ENCODE data around the gene CSNK2A1. TPM values are rescaled to one million over a fixed set of nuclear protein-coding genes. Genes with fewer than 3 reads are reported as not detected.
A peak's percentile ranks its signal among the peaks of the same experiment; 100 is the strongest.

CSNK2A1 gene
- total RNA-seq, 1 experiment from 2014 or later = 108 TPM

- DNase-seq (ENCODE audit: extremely low read depth, low read depth) = no peak
Observed at GRCh38 chr20:568097-568652, 24.6 kb upstream of the CSNK2A1 start.

- no peak for DNase-seq (ENCODE audit: extremely low read depth, low read depth)
Observed at GRCh38 chr20:564192-564591, 20.6 kb upstream of the CSNK2A1 start.

GRCh38 chr20:563187-563586 lies 19.6 kb upstream of the CSNK2A1 start:
- no peak for DNase-seq (ENCODE audit: extremely low read depth, low read depth)

GRCh38 chr20:562232-562897 lies 18.8 kb upstream of the CSNK2A1 start:
- DNase-seq (ENCODE audit: extremely low read depth, low read depth) = no peak

GRCh38 chr20:561437-562231 lies 18.0 kb upstream of the CSNK2A1 start:
- DNase-seq (ENCODE audit: extremely low read depth, low read depth) = peak; percentile 76

- no peak for DNase-seq (ENCODE audit: extremely low read depth, low read depth)
Observed at GRCh38 chr20:560680-561079, 17.1 kb upstream of the CSNK2A1 start.

- DNase-seq (ENCODE audit: extremely low read depth, low read depth) = no peak
Observed at GRCh38 chr20:558117-558516, 14.5 kb upstream of the CSNK2A1 start.

GRCh38 chr20:556984-557383 lies 13.4 kb upstream of the CSNK2A1 start:
- DNase-seq (ENCODE audit: extremely low read depth, low read depth) = no peak

GRCh38 chr20:555976-556385 lies 12.4 kb upstream of the CSNK2A1 start:
- no peak for DNase-seq (ENCODE audit: extremely low read depth, low read depth)

GRCh38 chr20:550611-551010 lies 7.0 kb upstream of the CSNK2A1 start:
- no peak for DNase-seq (ENCODE audit: extremely low read depth, low read depth)

- no peak for DNase-seq (ENCODE audit: extremely low read depth, low read depth)
Observed at GRCh38 chr20:549722-550496, 6.3 kb upstream of the CSNK2A1 start.

GRCh38 chr20:548906-549305 lies 5.3 kb upstream of the CSNK2A1 start:
- DNase-seq (ENCODE audit: extremely low read depth, low read depth) = no peak

- DNase-seq (ENCODE audit: extremely low read depth, low read depth) = no peak
Observed at GRCh38 chr20:547394-547793, 3.8 kb upstream of the CSNK2A1 start.

GRCh38 chr20:546353-546752 lies 2.8 kb upstream of the CSNK2A1 start:
- DNase-seq (ENCODE audit: extremely low read depth, low read depth) = no peak

GRCh38 chr20:544153-544725 lies 649 bp upstream of the CSNK2A1 start:
- DNase-seq (ENCODE audit: extremely low read depth, low read depth) = no peak

- no peak for DNase-seq (ENCODE audit: extremely low read depth, low read depth)
Observed at GRCh38 chr20:542777-543368, 717 bp downstream of the CSNK2A1 start.

- no peak for DNase-seq (ENCODE audit: extremely low read depth, low read depth)
Observed at GRCh38 chr20:540391-541201, 3.0 kb downstream of the CSNK2A1 start.

GRCh38 chr20:539848-540247 lies 3.7 kb downstream of the CSNK2A1 start:
- DNase-seq (ENCODE audit: extremely low read depth, low read depth) = no peak

- no peak for DNase-seq (ENCODE audit: extremely low read depth, low read depth)
Observed at GRCh38 chr20:539191-539590, 4.4 kb downstream of the CSNK2A1 start.

- no peak for DNase-seq (ENCODE audit: extremely low read depth, low read depth)
Observed at GRCh38 chr20:537983-538382, 5.6 kb downstream of the CSNK2A1 start.
